ENCODE measurements around the gene RPS6KA5. TPM values are rescaled to one million over a fixed set of nuclear protein-coding genes. Genes with fewer than 3 reads are reported as not detected.
A peak's percentile ranks its signal among the peaks of the same experiment; 100 is the strongest.

Gene RPS6KA5
- total and polyA plus RNA-seq, 10 donors: 1.4 to 17.8 (median 8.5) TPM

DNA sequence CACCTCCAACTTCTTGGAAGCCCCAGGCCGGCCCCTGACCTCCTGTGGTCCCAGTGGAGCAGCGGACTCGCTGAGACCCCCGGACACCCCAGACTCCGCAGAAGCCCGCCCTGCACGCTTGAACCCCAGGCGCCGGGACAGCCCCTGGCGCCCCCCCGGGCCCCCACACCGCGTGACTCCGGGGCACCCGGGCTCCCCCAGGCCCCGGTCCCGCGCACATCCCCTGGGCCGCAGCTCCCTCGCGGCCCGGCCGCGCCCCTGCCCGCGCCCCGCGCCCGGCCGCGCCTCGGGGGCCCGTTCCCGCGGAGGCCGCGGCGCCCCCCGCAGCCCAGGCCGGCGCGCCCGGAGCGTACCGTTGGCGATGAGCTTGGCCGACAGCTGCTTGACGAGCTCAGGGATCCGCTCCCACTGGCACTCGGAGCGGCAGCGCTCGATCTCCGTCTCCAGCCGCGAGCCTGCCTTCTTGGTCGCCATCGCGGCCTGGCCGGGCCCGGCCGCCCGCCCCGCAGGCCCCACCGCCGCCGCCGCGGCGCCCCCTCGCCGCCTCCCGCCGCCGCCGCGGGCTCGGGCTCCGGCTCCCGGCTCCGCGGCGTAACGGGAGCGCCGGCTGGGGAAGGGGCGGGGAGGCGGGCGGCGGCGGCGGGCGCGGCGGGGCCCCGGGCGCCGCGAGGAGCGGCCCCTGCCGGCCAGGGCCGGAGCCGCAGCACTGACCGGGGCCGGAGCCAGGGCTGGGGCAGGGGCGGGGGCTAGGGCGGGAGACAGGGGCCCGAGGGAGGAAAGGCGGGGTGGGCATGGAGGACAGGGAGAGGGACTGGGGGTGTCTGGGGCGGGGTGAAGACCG is 244.4 kb downstream of the RPS6KA5 start, which contains the start of gene TTC7B:
Gene TTC7B, minus strand, starts transcription at position 609 of the 841 bp plus-strand sequence. Its CDS starts 135 bp downstream, at position 474.
- TF ChIP-seq POLR2AphosphoS5 (IDR thresholded peaks at IDR 0.05) (peak in 1 of 3 donors; percentile 21), POLR2A (IDR thresholded peaks at IDR 0.05) (no peak)
- TF ChIP-seq, protein P1, sequence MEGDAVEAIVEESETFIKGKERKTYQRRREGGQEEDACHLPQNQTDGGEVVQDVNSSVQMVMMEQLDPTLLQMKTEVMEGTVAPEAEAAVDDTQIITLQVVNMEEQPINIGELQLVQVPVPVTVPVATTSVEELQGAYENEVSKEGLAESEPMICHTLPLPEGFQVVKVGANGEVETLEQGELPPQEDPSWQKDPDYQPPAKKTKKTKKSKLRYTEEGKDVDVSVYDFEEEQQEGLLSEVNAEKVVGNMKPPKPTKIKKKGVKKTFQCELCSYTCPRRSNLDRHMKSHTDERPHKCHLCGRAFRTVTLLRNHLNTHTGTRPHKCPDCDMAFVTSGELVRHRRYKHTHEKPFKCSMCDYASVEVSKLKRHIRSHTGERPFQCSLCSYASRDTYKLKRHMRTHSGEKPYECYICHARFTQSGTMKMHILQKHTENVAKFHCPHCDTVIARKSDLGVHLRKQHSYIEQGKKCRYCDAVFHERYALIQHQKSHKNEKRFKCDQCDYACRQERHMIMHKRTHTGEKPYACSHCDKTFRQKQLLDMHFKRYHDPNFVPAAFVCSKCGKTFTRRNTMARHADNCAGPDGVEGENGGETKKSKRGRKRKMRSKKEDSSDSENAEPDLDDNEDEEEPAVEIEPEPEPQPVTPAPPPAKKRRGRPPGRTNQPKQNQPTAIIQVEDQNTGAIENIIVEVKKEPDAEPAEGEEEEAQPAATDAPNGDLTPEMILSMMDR (IDR thresholded peaks at IDR 0.05 in 8 of 11, conservative IDR thresholded peaks at IDR 0.05 in 3 of 11): peak in 4 of 11 experiments; percentile 6 to 63 (median 52)
- H3K4me3 ChIP-seq: peak within 1 kb of the TSS; percentile 37 to 74 (median 44)
- peak within 1 kb of the TSS in 3 of 8 donors; percentile 41 to 82 (median 56) for H3K27ac ChIP-seq
- DNase-seq: peak; percentile 88
- H3K36me3 ChIP-seq: no peaks in the 10 kb centered on the region
- H3K9me3 ChIP-seq: no peaks in the 10 kb centered on the region
- WGBS, 5 donors: 1 to 4% (median 2%) methylated on average over 34 to 111 of the region's 111 CpGs
- intact Hi-C loops (cut with DNase I; ENCODE audit: low total_unique reads): no loop called here
- peaks cover 5 to 48% (median 30%) of the 10 kb centered on the region in 6 donors for H3K4me1 ChIP-seq
- peaks cover 0 to 6% (median 0%) of the 10 kb centered on the region in 7 donors for H3K27me3 ChIP-seq (replicated peaks in 1 of 7)

DNA sequence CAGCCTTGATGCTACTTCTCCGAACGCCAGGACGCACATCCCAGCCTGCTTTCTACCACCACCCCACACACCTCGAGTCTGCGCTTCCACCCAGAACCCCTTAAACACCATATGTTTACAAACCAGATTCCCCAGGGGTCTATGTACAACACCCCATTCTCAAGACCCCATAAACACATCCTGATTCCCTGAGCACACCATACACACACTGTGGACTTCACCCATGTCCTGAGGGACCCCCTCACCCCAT is 244.9 kb downstream of the RPS6KA5 start:
- H3K9me3 ChIP-seq: no peaks in the 10 kb centered on the region
- H3K36me3 ChIP-seq: no peaks in the 10 kb centered on the region
- peak overlapping the region; percentile 37 to 74 (median 44) for H3K4me3 ChIP-seq
- peak overlapping the region in 3 of 8 donors; percentile 41 to 82 (median 56) for H3K27ac ChIP-seq
- DNase-seq: no peak
- intact Hi-C loops (cut with DNase I; ENCODE audit: low total_unique reads): no loop called here
- H3K27me3 ChIP-seq (replicated peaks in 1 of 7): peaks cover 0 to 6% (median 0%) of the 10 kb centered on the region in 7 donors
- H3K4me1 ChIP-seq: peaks cover 5 to 44% (median 29%) of the 10 kb centered on the region in 6 donors
- 35 to 50% (median 47%) methylated on average over 5 of the region's 5 CpGs for WGBS, 5 donors
- no peak for TF ChIP-seq POLR2AphosphoS5 (IDR thresholded peaks at IDR 0.05)
- TF ChIP-seq POLR2A (IDR thresholded peaks at IDR 0.05): no peak
- TF ChIP-seq, protein P1 (IDR thresholded peaks at IDR 0.05 in 8 of 11, conservative IDR thresholded peaks at IDR 0.05 in 3 of 11): no peak

DNA sequence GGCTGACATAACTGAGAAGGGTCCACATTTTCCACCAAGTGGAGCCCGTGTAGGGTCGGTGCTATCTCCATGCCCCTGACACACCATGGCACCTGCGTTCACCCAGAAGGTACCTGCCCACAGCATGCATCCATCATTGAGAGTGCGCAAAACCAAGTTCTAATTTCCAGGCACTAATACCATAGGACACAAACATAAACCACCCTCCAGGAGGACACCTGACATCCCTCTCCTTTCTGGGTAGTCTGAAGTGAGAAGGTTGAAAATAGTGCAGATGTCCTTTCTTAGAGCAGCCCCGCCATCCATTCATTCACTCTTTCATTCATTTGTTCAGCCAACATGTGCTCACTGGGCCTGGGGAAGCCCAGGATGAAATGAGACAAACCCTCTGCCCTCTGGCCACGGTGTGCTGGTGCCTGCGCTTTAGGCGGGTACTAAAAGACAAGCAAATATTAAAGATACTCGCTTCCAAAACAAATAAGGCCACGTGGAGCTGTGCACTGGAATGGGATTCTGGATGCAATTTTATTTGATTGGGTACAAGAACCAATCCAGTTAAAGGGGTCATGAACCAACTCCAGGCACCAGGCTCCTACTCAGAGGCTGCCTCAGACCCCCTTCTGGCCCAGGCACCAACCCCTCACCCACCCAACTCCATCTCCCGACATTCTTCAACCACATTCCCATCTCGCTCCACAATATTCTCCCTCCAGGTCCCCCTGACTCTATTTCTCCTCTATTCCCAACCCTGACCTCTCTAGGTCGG is 245.5 kb downstream of the RPS6KA5 start:
- WGBS, 5 donors: 67 to 81% (median 73%) methylated on average over 13 of the region's 13 CpGs
- DNase-seq: no peak
- Histone ChIP-seq H3K27ac (peak overlapping the region in 2 of 8 donors; percentile 56 to 82), H3K36me3 (no peaks in the 10 kb centered on the region), H3K27me3 (replicated peaks in 1 of 7) (peaks cover 0 to 6% (median 0%) of the 10 kb centered on the region in 7 donors), H3K9me3 (no peaks in the 10 kb centered on the region), H3K4me1 (peaks cover 5 to 44% (median 29%) of the 10 kb centered on the region in 6 donors), H3K4me3 (peak overlapping the region; percentile 37 to 74 (median 44))
- TF ChIP-seq POLR2AphosphoS5 (IDR thresholded peaks at IDR 0.05): no peak
- TF ChIP-seq, protein P1 (IDR thresholded peaks at IDR 0.05 in 8 of 11, conservative IDR thresholded peaks at IDR 0.05 in 3 of 11): no peak
- no peak for TF ChIP-seq POLR2A (IDR thresholded peaks at IDR 0.05)
- intact Hi-C loops (cut with DNase I; ENCODE audit: low total_unique reads): no loop called here
